CD4-positive, alpha-beta T cell treated with Interleukin-2 at 100 ng/mL for 4 hours (primary cell): Measurements from ENCODE around the gene SMC6.

Source experiments
- DNase-seq: peaks from one replicate; pipeline ENCODE4 v3.0.0-alpha.2; 2020; ENCODE audit warnings: low spot score

The SMC6 gene

GRCh38 chr2:17765398-17765797 lies 11.8 kb upstream of the SMC6 start:
- no peak for DNase-seq

- no peak for DNase-seq
Observed at GRCh38 chr2:17763641-17764333, 10.2 kb upstream of the SMC6 start.

GRCh38 chr2:17762451-17762850 lies 8.8 kb upstream of the SMC6 start:
- DNase-seq = no peak

GRCh38 chr2:17759805-17760204 lies 6.2 kb upstream of the SMC6 start:
- DNase-seq = no peak

- no peak for DNase-seq
Observed at GRCh38 chr2:17758118-17758517, 4.5 kb upstream of the SMC6 start.

DNA sequence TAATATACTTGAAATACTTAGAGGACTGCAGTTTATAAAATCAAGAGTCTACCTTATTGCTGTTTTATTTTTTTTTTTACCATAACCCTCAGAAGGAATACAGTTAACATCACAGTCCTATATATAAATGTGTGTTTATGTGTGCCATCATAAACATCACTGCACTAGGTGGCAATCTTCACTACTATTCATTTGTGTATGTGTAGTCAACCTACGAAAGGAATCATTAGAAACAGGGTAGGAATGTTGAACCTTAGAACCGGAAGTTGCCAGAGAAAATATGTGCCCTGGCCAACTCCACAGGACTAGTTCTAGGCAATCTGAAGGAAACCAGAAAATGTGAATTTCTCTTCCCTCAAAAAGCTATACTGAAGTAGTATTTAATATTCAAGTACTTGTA lies 3.7 kb upstream of the SMC6 start:
- no peak for DNase-seq

DNA sequence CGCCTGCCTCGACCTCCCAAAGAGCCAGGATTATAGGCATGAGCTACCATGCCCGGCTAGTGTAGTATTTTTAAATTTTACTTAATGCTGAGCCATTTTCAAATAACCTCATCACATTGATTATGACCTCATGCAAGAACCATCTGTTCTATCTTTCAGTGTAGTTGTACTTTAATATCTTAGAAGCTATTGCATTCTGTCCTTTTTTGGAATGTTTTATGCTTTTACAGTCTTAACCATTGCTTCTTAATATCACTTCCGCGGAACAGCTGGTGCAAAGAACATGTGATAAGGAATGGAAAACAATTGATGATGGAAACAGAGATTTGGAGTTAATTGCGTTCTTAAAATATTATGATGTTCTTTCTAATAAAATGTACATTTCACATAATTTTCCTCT lies 3.1 kb upstream of the SMC6 start:
- no peak for DNase-seq

- DNase-seq = no peak
Observed at GRCh38 chr2:17754773-17755425, 1.3 kb upstream of the SMC6 start.

- DNase-seq = peak; percentile 46
Observed at GRCh38 chr2:17752892-17753802, 463 bp downstream of the SMC6 start.

DNA sequence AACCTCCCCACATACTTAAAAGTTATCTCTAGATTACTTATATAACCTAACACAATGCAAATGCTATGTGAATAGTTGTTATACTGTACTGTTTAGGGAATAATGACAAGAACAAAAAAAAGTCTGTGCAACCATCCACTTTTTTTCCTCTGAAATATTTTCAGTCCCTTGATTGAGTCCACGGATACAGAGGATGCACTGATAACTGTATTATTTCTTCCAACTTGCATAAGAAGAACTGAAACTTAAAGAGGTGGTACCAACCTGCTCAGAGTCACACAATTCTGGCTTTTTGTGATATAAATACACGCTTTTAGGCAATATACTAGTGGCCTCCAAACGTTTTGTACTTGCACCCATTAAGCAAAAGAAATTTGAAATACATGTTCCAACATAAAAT lies 1.4 kb downstream of the SMC6 start:
- DNase-seq = no peak

- no peak for DNase-seq
Observed at GRCh38 chr2:17749753-17750438, 3.7 kb downstream of the SMC6 start.

- no peak for DNase-seq
Observed at GRCh38 chr2:17748745-17749144, 4.9 kb downstream of the SMC6 start.

DNA sequence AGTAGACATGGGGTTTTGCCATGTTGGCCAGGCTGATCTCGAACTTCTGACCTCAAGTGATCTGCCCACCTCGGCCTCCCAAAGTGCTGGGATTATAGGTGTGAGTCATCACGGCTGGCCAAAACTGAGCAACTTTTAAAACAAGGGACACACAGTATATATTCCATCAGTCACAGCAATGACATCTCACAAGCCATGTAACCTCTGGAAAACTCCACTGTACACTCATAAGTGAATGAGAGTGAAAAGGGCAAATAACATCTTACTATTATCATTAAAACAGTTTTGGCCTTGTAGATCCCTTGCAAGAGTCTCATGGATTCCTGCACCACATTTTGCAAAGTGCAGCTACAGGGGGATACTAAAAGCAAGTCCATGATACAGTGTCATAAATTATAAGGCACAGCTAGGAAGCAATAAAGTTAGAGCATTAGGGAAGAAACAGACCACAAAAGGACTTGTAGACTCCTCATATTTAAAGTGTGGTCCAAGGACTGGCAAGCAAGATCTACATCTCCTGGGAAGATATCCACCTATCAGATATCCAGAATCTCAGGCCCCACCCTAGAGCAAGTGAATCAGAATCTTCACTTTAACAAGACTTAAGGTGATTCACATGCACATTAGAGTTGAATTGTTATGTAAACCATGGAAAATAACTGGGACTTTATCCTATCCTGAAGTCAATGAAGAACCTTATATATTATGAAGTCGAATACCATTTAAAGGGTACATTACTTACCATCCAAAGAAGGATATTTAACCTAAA lies 5.7 kb downstream of the SMC6 start:
- no peak for DNase-seq

- no peak for DNase-seq
Observed at GRCh38 chr2:17740203-17740602, 13.4 kb downstream of the SMC6 start.

DNA sequence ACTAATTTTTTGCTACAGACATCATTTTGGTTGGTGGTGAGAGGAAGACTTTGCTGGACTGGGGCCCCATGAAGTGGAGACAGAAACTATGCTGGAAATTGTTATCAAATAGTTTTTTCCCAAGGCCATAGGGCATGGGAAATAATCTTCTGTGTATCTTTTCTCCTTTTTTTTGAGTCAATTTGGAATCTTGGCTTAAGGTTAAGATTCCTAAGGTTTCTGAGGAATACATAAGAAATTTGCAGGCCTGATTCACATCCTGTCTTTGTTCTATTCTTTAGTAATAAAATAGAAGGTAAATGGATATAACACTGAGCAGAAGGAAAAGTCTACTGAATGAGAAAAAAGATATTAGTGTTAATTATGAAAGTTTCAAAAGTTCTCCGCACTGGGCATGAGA lies 16.6 kb downstream of the SMC6 start:
- DNase-seq = no peak

DNA sequence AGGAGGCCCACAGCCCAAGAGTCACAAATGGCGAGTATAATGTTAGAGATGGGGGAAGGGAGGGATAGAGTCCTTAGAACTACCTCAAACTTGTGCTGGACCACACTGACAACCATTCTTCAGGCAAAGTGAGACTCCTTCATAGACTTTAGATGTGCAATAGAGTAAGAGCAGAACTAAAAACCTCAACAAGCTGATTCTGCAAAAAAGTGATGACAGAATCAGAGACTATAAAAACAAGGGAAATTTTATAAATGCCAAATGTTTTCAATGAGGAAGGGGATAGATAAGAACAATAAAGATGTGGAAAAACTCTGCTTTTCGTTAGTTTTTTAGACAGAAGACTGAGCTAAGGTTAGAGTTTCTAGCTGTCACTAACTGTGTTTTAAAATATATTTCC lies 17.7 kb downstream of the SMC6 start:
- DNase-seq = no peak

DNA sequence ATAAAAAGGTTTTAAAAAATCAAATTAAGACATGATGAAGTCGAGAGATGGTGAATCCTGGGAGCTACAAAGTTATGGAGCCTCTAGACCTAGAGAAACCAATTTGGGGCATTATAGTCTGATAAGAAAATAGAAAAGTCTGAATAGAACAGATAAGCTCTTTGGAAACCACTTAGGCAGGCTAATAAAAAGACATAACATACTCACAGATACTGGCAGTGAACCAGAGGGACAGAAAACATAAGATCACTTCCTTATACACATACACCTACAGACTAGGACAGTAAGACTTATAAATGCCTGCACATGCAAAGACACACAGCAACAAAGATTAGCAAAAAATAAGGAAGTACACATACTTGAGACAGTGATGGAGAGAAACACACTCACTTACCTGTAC lies 20.0 kb downstream of the SMC6 start:
- no peak for DNase-seq

DNA sequence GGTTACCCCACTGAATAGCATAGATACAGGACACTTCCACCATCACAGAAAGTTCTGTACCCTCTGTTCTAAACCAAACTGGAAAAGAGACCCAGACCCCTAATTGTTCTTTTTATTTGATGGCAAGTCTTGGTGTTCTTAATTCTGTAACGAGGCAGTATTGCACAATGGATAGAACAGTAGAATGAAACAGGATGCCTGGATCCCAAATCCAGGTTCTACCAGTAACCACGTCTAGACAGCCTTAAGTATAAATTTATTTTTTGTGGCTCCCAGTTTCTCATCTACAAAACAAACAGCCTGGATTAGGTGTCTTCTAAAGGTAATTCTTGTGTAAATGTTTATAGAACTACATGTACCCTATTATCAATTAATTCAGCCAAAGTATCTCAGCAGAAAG lies 23.7 kb downstream of the SMC6 start:
- DNase-seq = no peak

- DNase-seq = no peak
Observed at GRCh38 chr2:17728210-17728609, 25.4 kb downstream of the SMC6 start.

DNA sequence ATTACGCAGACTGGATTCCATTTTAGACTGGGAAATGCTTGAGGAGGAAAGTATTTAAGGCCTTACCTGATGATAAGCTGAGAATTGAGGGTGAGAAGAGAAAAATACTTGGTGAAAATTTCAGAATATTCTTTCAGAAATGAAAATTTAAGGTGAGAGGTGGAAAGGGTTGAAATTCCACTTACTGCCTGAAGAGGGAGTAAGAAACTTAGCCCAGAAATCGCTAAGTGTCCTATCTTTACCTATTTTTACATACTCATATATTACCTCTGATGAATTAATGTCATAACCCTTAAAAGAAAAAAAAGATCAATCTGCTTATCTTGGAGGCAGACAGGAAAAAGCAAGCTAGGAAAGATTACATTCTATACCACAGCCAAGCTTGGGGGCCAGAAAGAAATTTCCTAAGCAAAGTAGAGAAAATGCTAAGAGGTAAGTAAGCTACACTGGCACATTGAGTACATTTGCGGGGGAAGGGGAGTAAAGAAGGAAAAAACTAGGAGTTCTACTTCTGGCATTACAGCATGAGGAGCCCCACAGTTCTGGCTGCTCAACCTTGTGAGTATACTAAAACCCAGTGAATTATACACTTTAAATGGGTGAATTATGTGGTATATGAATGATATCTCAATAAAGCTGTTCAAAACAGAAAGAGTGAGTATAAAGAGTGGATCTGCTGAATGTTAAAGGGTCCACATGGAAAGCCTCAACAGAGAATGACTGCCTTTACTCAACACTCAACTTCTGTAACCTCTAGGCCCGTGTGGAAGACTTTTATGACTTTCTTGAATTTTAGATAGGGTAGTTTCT lies 33.8 kb downstream of the SMC6 start:
- peak; percentile 17 for DNase-seq

DNA sequence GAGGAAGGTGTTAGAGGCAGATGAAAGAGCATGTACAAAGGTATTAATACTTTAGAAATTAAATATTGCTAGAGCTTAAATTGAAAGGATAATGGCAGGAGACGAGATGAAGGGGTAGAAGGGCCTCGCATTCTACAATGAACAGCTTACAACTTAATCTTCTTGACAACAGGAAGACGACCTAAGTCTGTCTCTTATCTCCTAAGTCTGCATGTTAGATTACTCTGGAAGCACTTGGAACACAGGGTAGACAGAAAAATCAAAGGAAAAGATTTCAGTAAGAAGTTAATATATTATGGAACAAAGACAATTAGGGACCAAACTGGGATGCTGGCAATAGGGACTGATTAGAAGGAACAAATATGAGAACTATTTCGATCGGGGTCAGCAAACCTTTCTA lies 34.9 kb downstream of the SMC6 start:
- DNase-seq = no peak
